ENCODE results near the gene PSME2.

Gene PSME2

DNA sequence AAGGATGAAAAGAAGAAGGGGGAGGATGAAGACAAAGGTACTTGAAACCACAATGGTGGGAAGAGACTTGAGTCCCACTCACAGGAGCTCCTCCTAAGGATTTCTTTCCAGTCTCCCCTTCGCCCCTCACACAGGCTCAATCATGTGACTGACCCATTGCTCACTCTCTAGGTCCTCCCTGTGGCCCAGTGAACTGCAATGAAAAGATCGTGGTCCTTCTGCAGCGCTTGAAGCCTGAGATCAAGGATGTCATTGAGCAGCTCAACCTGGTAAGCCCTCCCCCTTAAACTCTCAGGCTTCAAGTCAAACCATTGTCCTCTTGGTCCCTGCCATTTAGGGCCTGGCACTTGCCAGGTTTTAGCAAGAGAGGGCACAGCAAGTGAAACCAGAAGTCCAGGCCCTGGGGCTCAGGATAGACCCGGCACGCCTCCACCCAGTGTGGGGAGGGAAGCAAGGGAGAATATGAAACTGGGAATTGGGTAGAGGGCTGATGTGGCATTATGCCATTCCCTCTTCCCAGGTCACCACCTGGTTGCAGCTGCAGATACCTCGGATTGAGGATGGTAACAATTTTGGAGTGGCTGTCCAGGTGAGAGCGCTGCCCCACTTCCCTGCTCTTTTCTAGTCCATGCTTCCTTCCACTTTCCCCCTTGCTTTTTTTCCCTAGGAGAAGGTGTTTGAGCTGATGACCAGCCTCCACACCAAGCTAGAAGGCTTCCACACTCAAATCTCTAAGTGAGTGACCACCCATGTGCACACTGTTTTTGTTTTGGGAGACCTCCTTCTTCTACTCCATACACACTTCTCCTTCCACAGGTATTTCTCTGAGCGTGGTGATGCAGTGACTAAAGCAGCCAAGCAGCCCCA lies 8.6 kb downstream of the PSME2 start:
- no peak overlapping the region for H3K4me3 ChIP-seq (ENCODE audit: low read depth, low read length)
- H3K27me3 ChIP-seq (ENCODE audit: insufficient read depth, low read depth, severe bottlenecking) = no peaks in the 10 kb centered on the region
- TF ChIP-seq, protein P1, sequence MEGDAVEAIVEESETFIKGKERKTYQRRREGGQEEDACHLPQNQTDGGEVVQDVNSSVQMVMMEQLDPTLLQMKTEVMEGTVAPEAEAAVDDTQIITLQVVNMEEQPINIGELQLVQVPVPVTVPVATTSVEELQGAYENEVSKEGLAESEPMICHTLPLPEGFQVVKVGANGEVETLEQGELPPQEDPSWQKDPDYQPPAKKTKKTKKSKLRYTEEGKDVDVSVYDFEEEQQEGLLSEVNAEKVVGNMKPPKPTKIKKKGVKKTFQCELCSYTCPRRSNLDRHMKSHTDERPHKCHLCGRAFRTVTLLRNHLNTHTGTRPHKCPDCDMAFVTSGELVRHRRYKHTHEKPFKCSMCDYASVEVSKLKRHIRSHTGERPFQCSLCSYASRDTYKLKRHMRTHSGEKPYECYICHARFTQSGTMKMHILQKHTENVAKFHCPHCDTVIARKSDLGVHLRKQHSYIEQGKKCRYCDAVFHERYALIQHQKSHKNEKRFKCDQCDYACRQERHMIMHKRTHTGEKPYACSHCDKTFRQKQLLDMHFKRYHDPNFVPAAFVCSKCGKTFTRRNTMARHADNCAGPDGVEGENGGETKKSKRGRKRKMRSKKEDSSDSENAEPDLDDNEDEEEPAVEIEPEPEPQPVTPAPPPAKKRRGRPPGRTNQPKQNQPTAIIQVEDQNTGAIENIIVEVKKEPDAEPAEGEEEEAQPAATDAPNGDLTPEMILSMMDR (IDR thresholded peaks at IDR 0.05; ENCODE audit: low read depth, low read length) = no peak
- no peaks in the 10 kb centered on the region for H3K9me3 ChIP-seq (ENCODE audit: severe bottlenecking)
- H3K27ac ChIP-seq = no peak overlapping the region
- H3K36me3 ChIP-seq = peaks cover 28% of the 10 kb centered on the region
- no peak for DNase-seq

DNA sequence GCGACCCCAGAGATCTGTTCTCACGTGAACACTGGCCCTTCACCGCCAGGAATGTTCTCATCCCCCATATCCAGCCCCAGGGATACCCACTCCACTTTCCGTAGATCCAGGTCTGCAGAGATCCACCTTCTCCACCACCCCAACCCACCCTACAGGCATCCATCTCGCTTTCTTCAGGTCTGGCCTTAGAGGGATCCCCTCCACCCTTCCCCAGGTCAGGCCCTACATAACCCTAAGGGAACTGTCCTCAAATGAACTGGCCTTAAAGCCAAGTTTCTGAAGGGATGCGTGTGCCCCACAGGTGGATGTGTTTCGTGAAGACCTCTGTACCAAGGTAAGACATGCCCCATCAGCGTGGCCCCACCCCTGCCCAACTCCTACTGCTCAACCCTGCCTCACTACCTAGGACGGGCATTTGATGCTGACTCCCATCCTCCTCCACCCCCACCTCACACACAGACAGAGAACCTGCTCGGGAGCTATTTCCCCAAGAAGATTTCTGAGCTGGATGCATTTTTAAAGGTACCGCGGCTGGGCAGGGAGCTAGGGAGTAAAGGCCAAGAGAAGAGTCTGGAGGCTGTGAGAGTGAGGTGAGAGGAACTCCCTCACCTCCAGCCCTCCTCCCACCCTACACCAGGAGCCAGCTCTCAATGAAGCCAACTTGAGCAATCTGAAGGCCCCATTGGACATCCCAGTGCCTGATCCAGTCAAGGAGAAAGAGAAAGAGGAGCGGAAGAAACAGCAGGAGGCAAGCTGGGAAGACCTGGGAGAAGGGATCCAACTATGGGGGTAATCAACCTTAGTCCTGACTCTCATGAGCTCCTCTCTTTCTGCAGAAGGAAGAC lies 9.5 kb downstream of the PSME2 start:
- Histone ChIP-seq H3K27me3 (ENCODE audit: insufficient read depth, low read depth, severe bottlenecking) (no peaks in the 10 kb centered on the region), H3K9me3 (ENCODE audit: severe bottlenecking) (no peaks in the 10 kb centered on the region), H3K4me3 (ENCODE audit: low read depth, low read length) (peak overlapping the region; percentile 74), H3K27ac (peak overlapping the region; percentile 73; the same call in 1 of the 2 replicates), H3K36me3 (peaks cover 28% of the 10 kb centered on the region)
- DNase-seq = no peak
- TF ChIP-seq, protein P1 (IDR thresholded peaks at IDR 0.05; ENCODE audit: low read depth, low read length) = no peak

DNA sequence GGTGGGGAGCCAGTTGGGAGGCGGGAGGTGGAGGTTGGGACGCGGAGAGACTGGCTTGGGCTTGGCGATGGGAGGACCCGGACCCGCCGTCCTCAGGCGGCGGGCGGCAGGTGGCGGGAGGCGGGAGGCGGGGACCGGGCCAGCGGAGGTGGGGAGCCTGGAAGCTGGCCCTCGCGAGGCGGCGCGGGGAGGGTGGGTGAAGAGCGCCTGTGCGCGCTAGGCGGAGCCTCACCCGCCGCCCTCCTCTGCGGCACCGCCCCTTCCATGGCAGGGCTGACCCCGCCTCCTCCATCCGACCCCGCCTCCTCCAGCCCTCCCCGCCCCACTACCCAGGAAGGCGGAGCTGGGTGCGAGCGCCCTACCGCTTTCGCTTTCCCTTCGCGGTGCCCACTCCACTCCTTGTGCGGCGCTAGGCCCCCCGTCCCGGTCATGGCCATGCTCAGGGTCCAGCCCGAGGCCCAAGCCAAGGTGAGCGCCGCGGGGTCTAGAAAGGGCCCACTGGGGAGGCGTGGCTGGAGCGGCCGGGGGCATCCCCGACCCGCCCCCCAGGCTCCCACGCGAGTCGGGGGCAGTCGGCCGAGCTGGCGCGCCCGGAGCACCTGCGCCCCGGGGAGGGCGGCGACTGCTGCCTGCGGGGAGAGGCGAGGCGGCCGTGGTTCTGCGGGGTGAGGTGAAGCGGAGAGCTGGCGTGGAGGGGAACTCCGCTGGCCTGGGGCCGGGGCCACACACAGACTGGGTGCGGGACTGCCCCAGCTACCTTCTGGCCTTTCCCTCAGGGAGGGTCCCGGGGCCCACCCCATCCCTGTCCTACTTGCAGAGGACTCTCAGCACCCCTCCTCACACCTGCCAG lies 10.4 kb downstream of the PSME2 start, which contains the start of gene PSME1:
Gene PSME1 (plus strand): TSS at position 361 of the 850 bp plus-strand sequence. CDS start 69 bp downstream, at position 430.
- peak; percentile 95 for DNase-seq
- H3K27me3 ChIP-seq (ENCODE audit: insufficient read depth, low read depth, severe bottlenecking) = no peaks in the 10 kb centered on the region
- peak within 1 kb of the TSS; percentile 74 for H3K4me3 ChIP-seq (ENCODE audit: low read depth, low read length)
- TF ChIP-seq, protein P1 (IDR thresholded peaks at IDR 0.05; ENCODE audit: low read depth, low read length) = no peak
- H3K9me3 ChIP-seq (ENCODE audit: severe bottlenecking) = no peaks in the 10 kb centered on the region
- peak within 1 kb of the TSS; percentile 76 for H3K27ac ChIP-seq
- H3K36me3 ChIP-seq = peaks cover 28% of the 10 kb centered on the region

DNA sequence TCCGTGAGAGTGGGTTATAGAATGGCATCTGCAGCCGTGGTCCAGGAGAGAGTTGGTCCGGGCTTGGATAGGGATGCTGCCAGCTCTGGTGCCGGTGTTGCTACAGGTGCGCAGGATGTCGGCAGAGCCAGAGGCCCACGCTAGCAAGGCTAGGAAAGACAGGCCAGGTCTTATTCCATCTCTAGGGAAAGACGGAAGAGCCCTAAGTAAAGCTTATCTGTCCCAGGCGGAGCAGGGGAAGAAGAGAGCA lies 10.9 kb downstream of the PSME2 start:
- TF ChIP-seq, protein P1 (IDR thresholded peaks at IDR 0.05; ENCODE audit: low read depth, low read length) = no peak
- peak overlapping the region; percentile 44 for H3K4me3 ChIP-seq (ENCODE audit: low read depth, low read length)

DNA sequence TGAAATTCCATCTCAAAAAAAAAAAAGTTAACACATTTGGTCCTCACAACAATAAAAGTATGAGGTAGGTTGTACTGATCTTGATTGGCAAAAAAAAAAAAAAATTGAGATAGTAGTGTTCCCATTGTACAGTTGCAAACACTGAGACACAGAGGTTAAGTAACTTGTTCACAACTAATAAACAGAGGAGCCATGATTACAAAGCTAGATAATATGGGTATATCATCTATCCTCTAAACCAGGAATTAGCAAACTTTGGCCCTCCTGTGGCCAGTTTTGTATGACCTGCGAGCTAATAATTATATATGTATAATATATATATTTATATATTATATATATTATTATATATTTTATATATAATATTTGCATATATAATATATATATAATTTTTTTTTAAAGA lies 12.7 kb downstream of the PSME2 start:
- no peaks in the 10 kb centered on the region for H3K27me3 ChIP-seq (ENCODE audit: insufficient read depth, low read depth, severe bottlenecking)
- peaks cover 14% of the 10 kb centered on the region for H3K36me3 ChIP-seq
- H3K9me3 ChIP-seq (ENCODE audit: severe bottlenecking) = no peaks in the 10 kb centered on the region
- DNase-seq = no peak
- TF ChIP-seq, protein P1 (IDR thresholded peaks at IDR 0.05; ENCODE audit: low read depth, low read length) = no peak
- H3K4me3 ChIP-seq (ENCODE audit: low read depth, low read length) = no peak overlapping the region
- H3K27ac ChIP-seq = no peak overlapping the region

More for the DNA sequence above, 10.9 kb downstream of the PSME2 start:
- H3K36me3 ChIP-seq = peaks cover 26% of the 10 kb centered on the region
- no peak for DNase-seq
- H3K9me3 ChIP-seq (ENCODE audit: severe bottlenecking) = no peaks in the 10 kb centered on the region
- H3K27me3 ChIP-seq (ENCODE audit: insufficient read depth, low read depth, severe bottlenecking) = no peaks in the 10 kb centered on the region
- peak overlapping the region; percentile 76 for H3K27ac ChIP-seq

All from WERI-Rb-1 (cell line).